Sigmoid colon (tissue), 4 donors: Measurements from ENCODE around the gene LMBR1.
"Not testable (repeated sequence)": the region's sequence is repeated elsewhere in the genome, so short reads cannot be mapped to it uniquely, and the experiment has no call there.

Experiments
- EP300 ChIP-seq, 4 donors: sonication (generic); formaldehyde crosslinking; IDR thresholded peaks; one replicate each; pipeline ENCODE4 v1.6.1; 2017; ENCODE audit warnings: antibody characterized with exemption in 4 of 4
- POLR2A ChIP-seq, 2 donors: fragments of 450-650 bp; IDR thresholded peaks; one replicate each; pipeline ENCODE4 v1.6.1; 2016; ENCODE audit warnings: antibody characterized with exemption in 2 of 2, mild to moderate bottlenecking in 2 of 2, moderate library complexity in 2 of 2
- TF ChIP-seq, protein P1 (sequence below), 4 experiments: fragments of 450-650 bp in 3 of 4; fragments of 200-600 bp in 1 of 4; IDR thresholded peaks; one replicate each; pipeline ENCODE4 v1.5.1; 2016 to 2019; ENCODE audit warnings: antibody characterized with exemption in 4 of 4, mild to moderate bottlenecking in 3 of 4, moderate library complexity in 2 of 4

DNA sequence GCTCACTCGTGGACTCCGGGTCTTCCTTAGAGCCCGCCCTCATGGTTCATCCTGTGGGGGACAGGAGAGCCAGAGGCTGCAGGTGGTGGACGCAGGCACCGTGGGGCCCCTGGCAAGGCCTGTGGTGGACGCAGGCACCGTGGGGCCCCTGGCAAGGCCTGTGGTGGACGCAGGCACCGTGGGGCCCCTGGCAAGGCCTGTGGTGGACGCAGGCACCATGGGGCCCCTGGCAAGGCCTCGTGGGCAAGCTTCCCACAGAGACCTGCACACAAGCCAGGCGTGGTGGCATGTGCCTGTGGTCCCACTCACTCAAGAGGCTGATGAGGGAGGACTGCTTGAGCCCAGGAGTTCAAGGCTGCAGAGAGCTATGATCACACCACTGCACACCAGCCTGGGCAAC lies 32.8 kb upstream of the LMBR1 start:
- not testable (repeated sequence) for TF ChIP-seq POLR2A, EP300 (IDR thresholded peaks at IDR 0.05)
- TF ChIP-seq, protein P1, sequence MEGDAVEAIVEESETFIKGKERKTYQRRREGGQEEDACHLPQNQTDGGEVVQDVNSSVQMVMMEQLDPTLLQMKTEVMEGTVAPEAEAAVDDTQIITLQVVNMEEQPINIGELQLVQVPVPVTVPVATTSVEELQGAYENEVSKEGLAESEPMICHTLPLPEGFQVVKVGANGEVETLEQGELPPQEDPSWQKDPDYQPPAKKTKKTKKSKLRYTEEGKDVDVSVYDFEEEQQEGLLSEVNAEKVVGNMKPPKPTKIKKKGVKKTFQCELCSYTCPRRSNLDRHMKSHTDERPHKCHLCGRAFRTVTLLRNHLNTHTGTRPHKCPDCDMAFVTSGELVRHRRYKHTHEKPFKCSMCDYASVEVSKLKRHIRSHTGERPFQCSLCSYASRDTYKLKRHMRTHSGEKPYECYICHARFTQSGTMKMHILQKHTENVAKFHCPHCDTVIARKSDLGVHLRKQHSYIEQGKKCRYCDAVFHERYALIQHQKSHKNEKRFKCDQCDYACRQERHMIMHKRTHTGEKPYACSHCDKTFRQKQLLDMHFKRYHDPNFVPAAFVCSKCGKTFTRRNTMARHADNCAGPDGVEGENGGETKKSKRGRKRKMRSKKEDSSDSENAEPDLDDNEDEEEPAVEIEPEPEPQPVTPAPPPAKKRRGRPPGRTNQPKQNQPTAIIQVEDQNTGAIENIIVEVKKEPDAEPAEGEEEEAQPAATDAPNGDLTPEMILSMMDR (IDR thresholded peaks at IDR 0.05) = not testable (repeated sequence)
